ENCODE measurements around the gene CTNND2. TPM values are rescaled to one million over a fixed set of nuclear protein-coding genes. Genes with fewer than 3 reads are reported as not detected.

CTNND2 gene
- total and polyA plus RNA-seq, 9 of the 15 experiments (the other 6 are each of a cell fraction or from before 2014, with no cell fraction given): 0.03 to 0.35 TPM; not detected in 7

DNA sequence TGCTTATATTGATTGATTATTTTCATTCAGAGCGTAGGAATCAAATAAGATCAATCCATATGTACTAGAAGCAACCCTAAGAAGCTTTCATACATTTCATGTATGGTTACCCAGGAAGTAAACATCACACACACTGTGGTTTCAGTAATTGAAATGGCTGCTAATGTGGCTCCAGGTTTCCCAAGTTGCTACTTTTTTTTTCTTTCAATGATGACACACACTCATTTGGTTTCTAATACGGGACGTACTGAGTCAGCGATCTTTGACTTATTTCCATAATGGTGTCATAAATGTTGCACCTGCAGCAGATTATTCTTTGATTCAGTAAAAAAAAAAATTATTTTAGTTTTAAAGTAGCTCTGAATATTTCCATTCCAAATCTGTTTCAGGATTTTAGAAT, 248.6 kb downstream of the CTNND2 start:
- H3K27ac ChIP-seq (ENCODE audit: extremely low read depth, low read depth, low read length): no peak overlapping the region
- DNase-seq (ENCODE audit: extremely low read depth in 1 of 4, low spot score in 3 of 4): no peak
- no peak overlapping the region for H3K4me2 ChIP-seq (ENCODE audit: insufficient read depth, low read length)
- BruUV-seq (replicated peaks): no TSS peak
- in situ Hi-C loops (cut with MboI): no loop called here
- H3K4me1 ChIP-seq (replicated peaks in 1 of 2; ENCODE audit: control insufficient read depth in 2 of 2, insufficient read depth in 2 of 2, low read length in 2 of 2): no peaks in the 10 kb centered on the region
- H3K9me3 ChIP-seq (replicated peaks; ENCODE audit: control insufficient read depth, insufficient read depth, low read depth, low read length): no peaks in the 10 kb centered on the region; the same call in 1 of the 2 replicates
- ChIA-PET POLR2A (no interaction called here), CTCF (ENCODE audit: low intra/inter-chr PET ratio) (no interaction called here)
- ATAC-seq: no peak
- H3K27me3 ChIP-seq (ENCODE audit: control insufficient read depth in 2 of 2, insufficient read depth in 2 of 2, low read length in 2 of 2): no peaks in the 10 kb centered on the region; a peak in 1 of 5 replicates
- 0% methylated on average over 4 of the region's 4 CpGs for WGBS (ENCODE audit: insufficient coverage, low coverage, missing lambda C conversion rate)
- H2AFZ ChIP-seq (ENCODE audit: low read depth, low read length): no peak overlapping the region
- TF ChIP-seq, protein P1, sequence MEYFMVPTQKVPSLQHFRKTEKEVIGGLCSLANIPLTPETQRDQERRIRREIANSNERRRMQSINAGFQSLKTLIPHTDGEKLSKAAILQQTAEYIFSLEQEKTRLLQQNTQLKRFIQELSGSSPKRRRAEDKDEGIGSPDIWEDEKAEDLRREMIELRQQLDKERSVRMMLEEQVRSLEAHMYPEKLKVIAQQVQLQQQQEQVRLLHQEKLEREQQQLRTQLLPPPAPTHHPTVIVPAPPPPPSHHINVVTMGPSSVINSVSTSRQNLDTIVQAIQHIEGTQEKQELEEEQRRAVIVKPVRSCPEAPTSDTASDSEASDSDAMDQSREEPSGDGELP (CRISPR knock-in tag; IDR thresholded peaks at IDR 0.05; ENCODE audit: borderline replicate concordance): no peak
- H3K4me3 ChIP-seq: no peak overlapping the region
- no peak overlapping the region for H3K9ac ChIP-seq (ENCODE audit: insufficient read depth in 1 of 2, low read depth in 2 of 2, low read length in 2 of 2)
- H3K79me2 ChIP-seq (ENCODE audit: control insufficient read depth, insufficient read depth, low read length): no peaks in the 10 kb centered on the region
- H4K20me1 ChIP-seq (replicated peaks; ENCODE audit: control insufficient read depth, insufficient read depth, low read length): no peaks in the 10 kb centered on the region
- intact Hi-C loops (cut with micrococcal nuclease): no loop called here
- no peak for FAIRE-seq
- H3K9me1 ChIP-seq (ENCODE audit: control insufficient read depth, insufficient read depth, low read length): no peaks in the 10 kb centered on the region
- H3K36me3 ChIP-seq (ENCODE audit: control insufficient read depth, insufficient read depth, low read length): no peaks in the 10 kb centered on the region

GRCh38 chr5:11650936-11651335, 253.3 kb downstream of the CTNND2 start:
- ChIA-PET POLR2A (no interaction called here), CTCF (ENCODE audit: low intra/inter-chr PET ratio) (no interaction called here)
- no peak overlapping the region for H3K27ac ChIP-seq (ENCODE audit: extremely low read depth, low read depth, low read length)
- 25% methylated on average over 1 of the region's 1 CpG for WGBS (ENCODE audit: insufficient coverage, low coverage, missing lambda C conversion rate)
- intact Hi-C loops (cut with micrococcal nuclease): no loop called here
- H3K9me3 ChIP-seq (replicated peaks; ENCODE audit: control insufficient read depth, insufficient read depth, low read depth, low read length): no peaks in the 10 kb centered on the region; the same call in none of the 2 replicates
- no peaks in the 10 kb centered on the region for H3K9me1 ChIP-seq (ENCODE audit: control insufficient read depth, insufficient read depth, low read length)
- no peaks in the 10 kb centered on the region for H3K36me3 ChIP-seq (ENCODE audit: control insufficient read depth, insufficient read depth, low read length)
- H2AFZ ChIP-seq (ENCODE audit: low read depth, low read length): no peak overlapping the region
- H3K4me3 ChIP-seq: no peak overlapping the region
- no peaks in the 10 kb centered on the region for H3K4me1 ChIP-seq (replicated peaks in 1 of 2; ENCODE audit: control insufficient read depth in 2 of 2, insufficient read depth in 2 of 2, low read length in 2 of 2)
- H3K9ac ChIP-seq (ENCODE audit: insufficient read depth in 1 of 2, low read depth in 2 of 2, low read length in 2 of 2): no peak overlapping the region
- no peaks in the 10 kb centered on the region for H3K79me2 ChIP-seq (ENCODE audit: control insufficient read depth, insufficient read depth, low read length)
- H3K27me3 ChIP-seq (ENCODE audit: control insufficient read depth in 2 of 2, insufficient read depth in 2 of 2, low read length in 2 of 2): no peaks in the 10 kb centered on the region
- in situ Hi-C loops (cut with MboI): no loop called here
- ATAC-seq (no peak), DNase-seq (ENCODE audit: extremely low read depth in 1 of 4, low spot score in 3 of 4) (no peak), FAIRE-seq (no peak)
- no peak overlapping the region for H3K4me2 ChIP-seq (ENCODE audit: insufficient read depth, low read length)
- H4K20me1 ChIP-seq (replicated peaks; ENCODE audit: control insufficient read depth, insufficient read depth, low read length): no peaks in the 10 kb centered on the region
- no TSS peak for BruUV-seq (replicated peaks)
- TF ChIP-seq ZNF57 (CRISPR knock-in tag; IDR thresholded peaks at IDR 0.05): no peak
- TF ChIP-seq PHB2 (IDR thresholded peaks at IDR 0.05; ENCODE audit: low read depth): no peak
- no peak for TF ChIP-seq ZNF197 (CRISPR knock-in tag; IDR thresholded peaks at IDR 0.05; ENCODE audit: low read depth)
- TF ChIP-seq RBFOX2 (IDR thresholded peaks at IDR 0.05; ENCODE audit: low read depth, low read length): no peak
- no peak for TF ChIP-seq CCNT2 (IDR thresholded peaks at IDR 0.05; ENCODE audit: borderline replicate concordance, extremely low read depth, insufficient read length, low read depth, low read length)
- TF ChIP-seq REST (IDR thresholded peaks at IDR 0.05; ENCODE audit: borderline replicate concordance): no peak
- TF ChIP-seq REST (CRISPR knock-in tag; IDR thresholded peaks at IDR 0.05; ENCODE audit: low read depth): no peak

All from K562 (cell line).